Right lobe of liver (tissue), 6 donors: Measurements from ENCODE around the gene TPM4. TPM values are rescaled to one million over a fixed set of nuclear protein-coding genes. Genes with fewer than 3 reads are reported as not detected.

Source experiments
- ATAC-seq, 4 donors: fragments of 200-7000 bp; cut with Tn5 transposase; one replicate each; pipeline ENCODE4 v1.9.1; 2020; ENCODE audit warnings: mild to moderate bottlenecking in 4 of 4, moderate library complexity in 4 of 4
- DNase-seq, 3 donors: peaks; one replicate each; pipeline ENCODE4 v3.0.0-alpha.2; 2020
- H3K27ac ChIP-seq, 3 donors: fragments of 200-600 bp; one replicate each; pipeline ENCODE4 v1.8.0; 2022
- H3K27me3 ChIP-seq, 2 donors: fragments of 200-600 bp; one replicate each; pipeline ENCODE4 v1.8.0; 2022
- H3K36me3 ChIP-seq, 4 donors: fragments of 200-600 bp; sonication (generic) in 1 of 4; one replicate each; pipeline versions ENCODE4 v1.5.1 to v1.8.0; 2017 to 2022; ENCODE audit warnings: control low read depth in 1 of 4
- H3K4me1 ChIP-seq, 4 donors: fragments of 200-600 bp; sonication (generic) in 1 of 4; one replicate each; pipeline versions ENCODE4 v1.5.1 to v1.8.0; 2017 to 2022; ENCODE audit warnings: control low read depth in 1 of 4
- H3K4me3 ChIP-seq, 3 donors: fragments of 200-600 bp; one replicate each; pipeline ENCODE4 v1.8.0; 2022
- H3K9me3 ChIP-seq, 4 donors: fragments of 200-600 bp; sonication (generic) in 1 of 4; one replicate each; pipeline versions ENCODE4 v1.5.1 to v1.8.0; 2017 to 2022; ENCODE audit warnings: control low read depth in 1 of 4
- POLR2A ChIP-seq: fragments of 450-650 bp; IDR thresholded peaks from one replicate; pipeline ENCODE4 v1.6.1; 2017; ENCODE audit warnings: antibody characterized with exemption, mild to moderate bottlenecking
- whole genome bisulfite sequencing: methylation state at CpG from one replicate; pipeline ENCODE4 v1.1.6; 2018; ENCODE audit warnings: low coverage, low lambda C conversion rate; ENCODE audit not compliant: insufficient coverage; ENCODE audit errors: missing lambda C conversion rate; 5-methylcytosine and 5-hydroxymethylcytosine counted together
- intact Hi-C, 2 donors: fragments of 100-400 bp; cut with DNase I; formaldehyde crosslinking; loops; one replicate each; pipeline versions ENCODE4 v1.11.2 to v1.14.1; 2022
- total RNA-seq, 6 experiments: library from RNA; depleted of rRNA in 2 of 6; stranded (reverse); fragments of >200 nt in 2 of 6; fragmentation: NEBNext Ultra II Directional in 3 of 6; extraction: Animal tissue kit (Norgen Biotek cat#: 25700) in 3 of 6; gene quantifications; one replicate each; pipeline versions ENCODE4 v1.1.0 to v1.2.4, GENCODE V29; 2016 to 2023
- TF ChIP-seq, protein P1 (sequence below), 4 donors: fragments of 200-600 bp in 3 of 4; fragments of 450-650 bp in 1 of 4; IDR thresholded peaks; one replicate each; pipeline versions ENCODE4 v1.5.1 to v1.8.0; 2016 to 2022; ENCODE audit warnings: antibody characterized with exemption in 4 of 4, mild to moderate bottlenecking in 2 of 4
- donor health status: DM: no; HTN: yes; CAD: no.
- donor health status: DM: no; HTN: no; CAD: no.
- donor health status: DM: no; HTN: no; CAD: no.
- donor health status: DM: no; HTN: yes; CAD: no.
- donor health status: DM: no; HTN: yes; CAD: no.

The TPM4 gene
- total RNA-seq, 6 experiments from 2014 or later: 13.7 to 90.2 (median 45.6) TPM

GRCh38 chr19:16141043-16141442 lies 64.7 kb downstream of the TPM4 start:
- intact Hi-C loops: no loop called here
- ATAC-seq (peak in 2 of 4 donors; percentile 16 to 35), DNase-seq (no peak)
- TF ChIP-seq, protein P1, sequence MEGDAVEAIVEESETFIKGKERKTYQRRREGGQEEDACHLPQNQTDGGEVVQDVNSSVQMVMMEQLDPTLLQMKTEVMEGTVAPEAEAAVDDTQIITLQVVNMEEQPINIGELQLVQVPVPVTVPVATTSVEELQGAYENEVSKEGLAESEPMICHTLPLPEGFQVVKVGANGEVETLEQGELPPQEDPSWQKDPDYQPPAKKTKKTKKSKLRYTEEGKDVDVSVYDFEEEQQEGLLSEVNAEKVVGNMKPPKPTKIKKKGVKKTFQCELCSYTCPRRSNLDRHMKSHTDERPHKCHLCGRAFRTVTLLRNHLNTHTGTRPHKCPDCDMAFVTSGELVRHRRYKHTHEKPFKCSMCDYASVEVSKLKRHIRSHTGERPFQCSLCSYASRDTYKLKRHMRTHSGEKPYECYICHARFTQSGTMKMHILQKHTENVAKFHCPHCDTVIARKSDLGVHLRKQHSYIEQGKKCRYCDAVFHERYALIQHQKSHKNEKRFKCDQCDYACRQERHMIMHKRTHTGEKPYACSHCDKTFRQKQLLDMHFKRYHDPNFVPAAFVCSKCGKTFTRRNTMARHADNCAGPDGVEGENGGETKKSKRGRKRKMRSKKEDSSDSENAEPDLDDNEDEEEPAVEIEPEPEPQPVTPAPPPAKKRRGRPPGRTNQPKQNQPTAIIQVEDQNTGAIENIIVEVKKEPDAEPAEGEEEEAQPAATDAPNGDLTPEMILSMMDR (IDR thresholded peaks at IDR 0.05): no peak
- TF ChIP-seq POLR2A: no peak
- Histone ChIP-seq H3K4me1 (no peaks in the 10 kb centered on the region), H3K4me3 (no peak overlapping the region), H3K27ac (no peak overlapping the region), H3K27me3 (no peaks in the 10 kb centered on the region), H3K36me3 (no peaks in the 10 kb centered on the region), H3K9me3 (no peaks in the 10 kb centered on the region)
- WGBS: 64% methylated on average over 1 of the region's 4 CpGs

DNA sequence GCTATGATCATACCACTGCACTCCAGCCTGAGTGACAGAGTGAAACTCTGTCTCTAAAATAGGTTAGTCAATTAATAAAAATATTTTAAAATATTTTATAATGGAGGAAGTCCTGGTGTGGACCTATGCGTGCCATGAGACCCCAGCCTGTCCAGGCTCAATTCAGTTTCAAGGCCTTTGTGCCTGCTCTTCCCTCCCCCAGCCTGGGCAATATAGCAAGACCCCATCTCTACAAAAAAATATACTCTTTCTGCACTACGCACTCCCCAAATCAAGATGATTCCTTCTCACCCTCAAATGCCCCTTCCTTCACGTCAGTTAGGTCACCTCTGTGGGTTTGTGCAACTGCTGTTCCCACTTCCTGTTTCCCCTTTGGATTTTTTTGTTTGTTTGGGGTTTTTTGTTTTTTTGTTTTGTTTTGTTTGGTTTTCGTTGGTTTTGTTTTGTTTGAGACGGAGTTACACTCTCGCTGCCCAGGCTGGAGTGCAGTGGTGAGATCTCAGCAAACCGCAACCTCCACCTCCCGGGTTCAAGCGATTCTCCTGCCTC lies 65.8 kb downstream of the TPM4 start:
- Histone ChIP-seq H3K27me3 (no peaks in the 10 kb centered on the region), H3K36me3 (no peaks in the 10 kb centered on the region), H3K9me3 (no peaks in the 10 kb centered on the region), H3K4me1 (no peaks in the 10 kb centered on the region), H3K4me3 (no peak overlapping the region), H3K27ac (no peak overlapping the region)
- DNase-seq (no peak), ATAC-seq (no peak)
- WGBS: 55% methylated on average over 7 of the region's 9 CpGs
- intact Hi-C loops: no loop called here
- TF ChIP-seq, protein P1 (IDR thresholded peaks at IDR 0.05): no peak
- TF ChIP-seq POLR2A: no peak

DNA sequence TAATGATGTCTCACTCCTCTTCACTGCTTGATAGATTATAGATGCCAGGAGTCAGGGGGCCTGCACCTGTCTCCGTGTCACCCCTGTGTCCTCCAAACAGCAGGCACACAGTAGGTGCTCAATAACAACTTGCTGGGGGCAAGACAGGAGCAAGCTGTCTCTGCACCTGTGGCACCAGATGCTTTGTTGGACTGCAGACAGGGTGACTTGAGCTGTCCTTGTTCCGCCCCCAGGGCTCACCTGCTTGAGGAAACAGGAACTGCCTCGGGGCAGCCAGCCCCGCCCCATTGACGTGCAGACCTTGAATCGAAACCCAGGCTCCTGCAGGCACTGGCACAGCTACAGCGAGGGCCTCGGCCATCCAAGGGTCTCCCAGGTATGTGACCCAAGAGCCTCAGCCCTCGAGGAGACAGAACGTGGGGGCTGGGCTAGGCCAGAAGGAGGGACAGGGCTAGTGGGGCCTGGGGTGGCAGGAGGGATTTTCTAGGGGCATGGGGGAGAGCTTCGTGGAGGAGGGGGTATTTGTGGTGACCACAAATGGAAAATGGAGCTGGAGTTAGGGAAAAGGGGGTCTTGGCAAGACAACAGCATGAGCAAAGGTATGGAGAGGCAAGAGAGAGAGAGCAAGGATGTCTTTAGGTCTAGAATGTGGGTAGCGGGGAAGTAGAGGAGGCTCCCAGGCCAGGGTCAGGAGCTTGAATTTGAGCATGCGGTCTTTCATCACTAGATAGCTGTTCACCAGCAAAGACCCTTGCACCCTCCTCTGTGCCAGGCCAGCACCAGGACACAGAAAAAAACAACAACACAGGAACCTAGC lies 67.3 kb downstream of the TPM4 start, which contains the start of gene HSH2D:
Gene HSH2D, plus strand, starts transcription at position 287 of the 817 bp plus-strand sequence. CDS start 5,066 bp downstream, outside the sequence.
- Histone ChIP-seq H3K4me3 (peak within 1 kb of the TSS in 1 of 3 donors; percentile 21), H3K4me1 (no peaks in the 10 kb centered on the region), H3K9me3 (no peaks in the 10 kb centered on the region), H3K27ac (peak within 1 kb of the TSS in 2 of 3 donors; percentile 18 to 28), H3K36me3 (no peaks in the 10 kb centered on the region), H3K27me3 (no peaks in the 10 kb centered on the region)
- intact Hi-C loops: no loop called here
- 35% methylated on average over 12 of the region's 13 CpGs for WGBS
- peak; percentile 65 to 80 (median 75) for ATAC-seq
- DNase-seq: peak in 2 of 3 donors; percentile 67 to 81
- TF ChIP-seq POLR2A: no peak
- TF ChIP-seq, protein P1 (IDR thresholded peaks at IDR 0.05): no peak

GRCh38 chr19:16144216-16144581 lies 67.9 kb downstream of the TPM4 start:
- Histone ChIP-seq H3K4me3 (no peak overlapping the region), H3K9me3 (no peaks in the 10 kb centered on the region), H3K27me3 (no peaks in the 10 kb centered on the region), H3K4me1 (no peaks in the 10 kb centered on the region), H3K27ac (peak overlapping the region in 1 of 3 donors; percentile 18), H3K36me3 (no peaks in the 10 kb centered on the region)
- ATAC-seq (peak in 1 of 4 donors; percentile 15), DNase-seq (no peak)
- WGBS: 29% methylated on average over 1 of the region's 1 CpG
- TF ChIP-seq, protein P1 (IDR thresholded peaks at IDR 0.05): no peak
- TF ChIP-seq POLR2A: no peak
- intact Hi-C loops: no loop called here
